ENCODE data around the gene CDK5R2. TPM values are rescaled to one million over a fixed set of nuclear protein-coding genes. Genes with fewer than 3 reads are reported as not detected.

Gene CDK5R2
- polyA plus RNA-seq, 3 donors, result not detected

- DNase-seq (ENCODE audit: low read depth in 3 of 3, low spot score in 2 of 3), result no peak
Measured at GRCh38 chr2:219001577-219002394, 42.3 kb downstream of the CDK5R2 start.

GRCh38 chr2:219002395-219003266 is 43.2 kb downstream of the CDK5R2 start:
- DNase-seq (ENCODE audit: low read depth in 3 of 3, low spot score in 2 of 3), result no peak

GRCh38 chr2:219003267-219003634 is 43.8 kb downstream of the CDK5R2 start:
- DNase-seq (ENCODE audit: low read depth in 3 of 3, low spot score in 2 of 3), result no peak

- DNase-seq (ENCODE audit: low read depth in 3 of 3, low spot score in 2 of 3), result no peak
Measured at GRCh38 chr2:219003979-219004378, 44.5 kb downstream of the CDK5R2 start.

- no peak for DNase-seq (ENCODE audit: low read depth in 3 of 3, low spot score in 2 of 3)
Measured at GRCh38 chr2:219009294-219009693, 49.8 kb downstream of the CDK5R2 start.

- no peak for DNase-seq (ENCODE audit: low read depth in 3 of 3, low spot score in 2 of 3)
Measured at GRCh38 chr2:219010162-219010756, 50.8 kb downstream of the CDK5R2 start.

GRCh38 chr2:219010873-219011272 is 51.4 kb downstream of the CDK5R2 start:
- no peak for DNase-seq (ENCODE audit: low read depth in 3 of 3, low spot score in 2 of 3)

Other genes starting within 250 kb of the CDK5R2 start
- gene TTLL4, start 248.8 kb upstream of the CDK5R2 start, polyA plus RNA-seq (ENCODE audit: insufficient read length in 3 of 3), result 10 to 100 TPM; 28.7 to 33.4 (median 30.6) TPM
- 10 to 100 TPM; 47.8 to 59.3 (median 57.3) TPM for gene CYP27A1, start 177.5 kb upstream of the CDK5R2 start, polyA plus RNA-seq (ENCODE audit: insufficient read length in 3 of 3)
- gene PRKAG3, start 127.9 kb upstream of the CDK5R2 start, polyA plus RNA-seq (ENCODE audit: insufficient read length in 3 of 3), result under 1 TPM in 2 of 3 donors, not detected in 1; 0.07 TPM
- under 1 TPM; 0.10 to 0.27 (median 0.15) TPM for gene WNT6, start 99.9 kb upstream of the CDK5R2 start, polyA plus RNA-seq (ENCODE audit: insufficient read length in 3 of 3)
- gene WNT10A, start 78.8 kb upstream of the CDK5R2 start, polyA plus RNA-seq (ENCODE audit: insufficient read length in 3 of 3), result 1 to 10 TPM in 1 of 3 donors, under 1 TPM in 2; 0.57 to 1.1 (median 0.96) TPM
- under 1 TPM in 2 of 3 donors, not detected in 1; 0.07 to 0.10 TPM for gene FEV, start 25.5 kb downstream of the CDK5R2 start, polyA plus RNA-seq (ENCODE audit: insufficient read length in 3 of 3)
- not detected for gene CRYBA2, start 33.8 kb downstream of the CDK5R2 start, polyA plus RNA-seq (ENCODE audit: insufficient read length in 3 of 3)
- gene CFAP65, start 81.8 kb downstream of the CDK5R2 start, polyA plus RNA-seq (ENCODE audit: insufficient read length in 3 of 3), result under 1 TPM; 0.24 to 0.40 (median 0.34) TPM
- 1 to 10 TPM; 1.2 to 1.8 (median 1.6) TPM for gene IHH, start 101.3 kb downstream of the CDK5R2 start, polyA plus RNA-seq (ENCODE audit: insufficient read length in 3 of 3)
- 10 to 100 TPM; 19.5 to 22.6 (median 20.4) TPM for gene NHEJ1, start 201.1 kb downstream of the CDK5R2 start, polyA plus RNA-seq (ENCODE audit: insufficient read length in 3 of 3)
- 10 to 100 TPM; 14.0 to 21.4 (median 17.8) TPM for gene SLC23A3, start 210.4 kb downstream of the CDK5R2 start, polyA plus RNA-seq (ENCODE audit: insufficient read length in 3 of 3)
- 10 to 100 TPM; 61.4 to 69.5 (median 61.5) TPM for gene CNPPD1, start 217.3 kb downstream of the CDK5R2 start, polyA plus RNA-seq (ENCODE audit: insufficient read length in 3 of 3)
- 100 to 1,000 TPM; 108 to 127 (median 108) TPM for gene RETREG2, start 218.6 kb downstream of the CDK5R2 start, polyA plus RNA-seq (ENCODE audit: insufficient read length in 3 of 3)
- 10 to 100 TPM; 33.7 to 38.5 (median 38.3) TPM for gene ZFAND2B, start 247.1 kb downstream of the CDK5R2 start, polyA plus RNA-seq (ENCODE audit: insufficient read length in 3 of 3)

Measured in right renal cortex interstitium (tissue), 3 donors.